GM18873 (cell line): ENCODE data around the gene MXD1.
A peak's percentile ranks its signal among the peaks of the same experiment; 100 is the strongest.
"Not testable (repeated sequence)": the region's sequence is repeated elsewhere in the genome, so short reads cannot be mapped to it uniquely, and the experiment has no call there.

Experiments
- ATAC-seq: cut with Tn5 transposase; IDR thresholded peaks from one replicate; pipeline ENCODE4 v1.9.1; 2021; ENCODE audit warnings: mild to moderate bottlenecking, moderate library complexity, moderate number of reproducible peaks; ENCODE audit not compliant: unreplicated experiment, low FRiP score

MXD1 gene, protein sequence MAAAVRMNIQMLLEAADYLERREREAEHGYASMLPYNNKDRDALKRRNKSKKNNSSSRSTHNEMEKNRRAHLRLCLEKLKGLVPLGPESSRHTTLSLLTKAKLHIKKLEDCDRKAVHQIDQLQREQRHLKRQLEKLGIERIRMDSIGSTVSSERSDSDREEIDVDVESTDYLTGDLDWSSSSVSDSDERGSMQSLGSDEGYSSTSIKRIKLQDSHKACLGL

DNA sequence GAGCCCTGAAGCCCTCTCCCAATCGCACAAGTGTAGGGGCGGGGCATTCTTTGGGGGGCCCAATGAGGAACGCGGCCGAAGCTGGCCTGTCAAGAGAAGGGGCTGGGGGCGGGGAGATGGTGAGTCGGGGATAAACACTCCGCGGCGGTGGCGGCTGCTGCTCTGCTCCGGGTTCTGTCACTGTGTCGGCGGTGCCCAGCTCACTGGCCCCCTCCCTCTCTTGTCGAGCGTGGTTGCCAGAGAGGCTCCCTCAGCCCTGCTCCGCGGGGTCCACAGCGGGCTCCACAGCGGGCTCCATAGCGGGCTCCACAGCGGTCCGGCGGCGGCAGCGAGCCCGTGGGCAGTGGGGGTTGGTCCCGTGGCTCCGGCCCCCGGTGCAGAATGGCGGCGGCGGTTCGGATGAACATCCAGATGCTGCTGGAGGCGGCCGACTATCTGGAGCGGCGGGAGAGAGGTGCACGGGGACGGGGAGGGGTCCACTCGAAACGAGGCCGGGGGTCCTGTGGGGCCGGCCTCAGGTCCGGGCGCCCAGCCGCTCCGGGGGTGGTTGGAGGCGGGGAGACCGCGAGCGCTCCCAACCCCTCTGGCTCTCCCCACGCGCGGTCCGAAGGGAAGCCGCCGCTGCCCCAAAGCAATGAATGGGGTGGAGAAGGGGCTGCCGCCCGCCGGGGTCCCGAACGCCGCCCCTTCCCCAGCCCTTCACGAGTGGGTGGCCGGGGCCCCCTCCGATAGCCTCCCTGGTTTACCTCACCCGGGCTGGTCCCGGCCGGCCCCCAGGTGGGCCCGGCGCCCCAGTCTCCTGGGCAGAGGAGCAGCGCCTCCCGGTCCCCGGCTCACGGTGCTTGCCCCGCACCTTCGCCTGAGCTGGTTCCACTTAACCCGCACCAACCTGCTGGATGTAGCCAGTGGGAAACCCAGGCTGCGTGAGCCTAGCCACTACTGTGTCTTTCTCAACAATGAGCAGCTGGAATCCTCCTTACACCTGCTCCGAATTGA, at the start of gene MXD1:
Gene MXD1 (plus strand): TSS at position 160 of the 996 bp plus-strand sequence. CDS start 222 bp downstream, at position 382.
- ATAC-seq = no peak

DNA sequence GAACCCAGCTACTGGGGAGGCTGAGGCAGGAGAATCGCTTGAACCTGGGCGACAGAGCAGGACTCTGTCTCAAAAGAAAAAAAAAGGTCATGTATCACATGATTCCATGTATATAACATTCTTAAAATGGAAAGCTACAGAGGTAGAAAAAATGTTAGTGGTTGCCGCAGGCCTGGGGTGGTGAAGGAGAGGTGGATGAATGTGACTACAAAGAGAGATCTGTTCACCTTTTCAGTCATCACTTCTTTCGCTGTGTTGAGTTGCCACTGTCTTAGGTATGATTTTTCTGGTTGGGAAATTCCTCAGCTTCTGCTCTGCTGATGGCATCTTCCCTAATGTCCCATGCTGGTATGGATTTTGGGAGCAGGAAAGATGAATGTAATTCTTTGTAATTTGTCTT, 26.5 kb upstream of the MXD1 start:
- ATAC-seq = no peak

DNA sequence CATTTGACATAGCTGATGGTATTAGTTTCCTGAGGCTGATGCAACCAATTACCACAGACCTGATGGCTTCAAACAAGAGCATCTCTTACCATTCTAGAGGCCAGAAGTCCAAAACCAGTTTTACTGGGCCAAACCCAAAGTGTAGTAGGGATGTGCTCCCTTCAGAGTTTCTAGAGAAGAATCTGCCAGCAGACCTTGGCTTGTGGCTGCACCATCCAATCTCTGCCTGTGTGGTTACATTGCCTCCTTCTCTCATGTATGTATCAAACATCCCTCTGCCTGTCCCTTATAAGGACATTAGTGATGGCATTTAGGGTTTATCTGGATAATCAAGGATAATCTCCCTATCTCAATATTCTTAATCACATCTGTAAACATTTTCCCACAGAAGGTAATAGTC, 25.6 kb upstream of the MXD1 start:
- ATAC-seq = no peak

DNA sequence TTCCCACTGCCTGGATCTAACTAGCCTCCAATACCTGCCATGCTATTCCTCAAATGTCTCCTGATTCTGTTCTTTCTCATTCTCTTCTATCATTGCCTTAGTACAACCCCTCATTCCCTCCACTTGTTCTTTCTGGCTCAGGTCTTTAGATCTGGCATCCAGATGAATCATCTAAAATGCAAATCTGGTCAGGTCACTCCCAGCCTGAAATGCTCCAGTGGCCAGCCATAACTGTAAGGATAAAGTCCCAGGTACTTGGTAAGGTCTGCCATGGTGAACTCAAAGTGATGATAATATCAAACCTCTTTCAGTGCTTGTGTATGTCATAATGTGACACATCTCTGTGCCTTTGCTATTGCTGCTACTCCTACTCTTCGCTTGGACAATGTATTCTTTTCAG, 24.0 kb upstream of the MXD1 start:
- ATAC-seq = no peak

DNA sequence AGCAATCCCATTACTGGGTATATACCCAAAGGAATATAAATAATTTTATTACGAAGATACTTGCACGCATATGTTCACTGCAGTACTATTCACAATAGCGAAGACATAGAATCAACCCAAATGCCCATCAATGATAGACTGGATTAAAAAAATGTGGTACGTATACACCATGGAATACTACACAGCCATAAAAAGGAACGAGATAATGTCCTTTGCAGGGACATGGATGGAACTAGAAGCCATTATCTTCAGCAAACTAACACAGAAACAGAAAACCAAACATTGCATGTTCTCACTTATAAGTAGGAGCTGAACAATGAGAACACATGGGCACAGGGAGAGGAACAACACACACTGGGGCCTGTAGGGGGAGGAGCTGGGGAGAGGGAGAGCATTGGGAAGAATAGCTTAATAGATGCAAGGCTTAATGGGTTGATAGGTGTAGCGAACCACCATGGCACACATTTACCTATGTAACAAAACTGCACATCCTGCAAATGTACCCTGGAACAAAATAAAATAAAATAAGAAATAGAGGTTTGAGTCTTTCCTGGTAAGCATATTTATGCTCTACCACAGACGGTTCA, 22.0 kb upstream of the MXD1 start:
- ATAC-seq = not testable (repeated sequence)

DNA sequence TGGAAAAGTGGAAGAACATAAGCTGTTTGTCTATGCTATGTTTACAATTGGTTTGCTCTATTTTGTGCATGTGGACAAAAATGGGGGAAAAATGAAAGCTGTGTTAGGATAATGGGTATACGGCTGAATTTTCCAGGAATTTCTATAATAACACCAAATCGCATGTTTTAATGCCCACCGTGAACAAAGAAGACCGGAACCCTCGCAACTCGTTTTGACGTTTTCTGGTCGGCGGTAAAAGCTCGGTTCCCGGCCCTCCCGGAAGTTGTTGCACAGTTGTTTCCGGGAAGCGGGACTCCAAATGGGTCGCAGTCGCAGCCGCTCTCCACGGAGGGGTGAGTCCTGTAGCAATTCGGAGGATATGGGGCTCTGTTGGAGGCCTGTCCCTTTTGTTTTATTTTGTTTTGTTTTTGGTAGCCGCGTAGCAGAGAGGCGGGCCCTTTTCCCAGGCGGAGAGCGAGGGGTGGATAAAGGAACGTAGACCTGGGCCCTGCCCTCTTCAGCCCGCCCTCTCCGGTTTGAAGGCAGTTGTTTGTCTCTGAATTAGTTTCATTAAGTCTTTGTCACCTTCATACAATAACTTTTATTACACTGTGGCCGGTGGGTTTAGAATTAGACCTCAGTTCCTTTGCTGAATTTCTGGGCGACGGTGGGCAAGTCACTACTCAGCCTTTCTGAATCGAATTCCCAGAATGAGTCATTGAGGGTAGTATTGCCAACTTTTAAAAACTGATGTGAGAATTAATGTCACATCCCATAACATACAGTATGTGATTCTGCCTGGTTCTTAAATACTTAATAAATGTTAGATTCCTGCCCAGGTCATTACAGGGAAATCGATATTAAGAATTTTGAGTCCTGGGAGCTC, 21.0 kb upstream of the MXD1 start, which contains the start of gene SNRNP27:
Gene SNRNP27 (plus strand): TSS at position 273 of the 868 bp plus-strand sequence. CDS start 29 bp downstream, at position 302.
- ATAC-seq = no peak

DNA sequence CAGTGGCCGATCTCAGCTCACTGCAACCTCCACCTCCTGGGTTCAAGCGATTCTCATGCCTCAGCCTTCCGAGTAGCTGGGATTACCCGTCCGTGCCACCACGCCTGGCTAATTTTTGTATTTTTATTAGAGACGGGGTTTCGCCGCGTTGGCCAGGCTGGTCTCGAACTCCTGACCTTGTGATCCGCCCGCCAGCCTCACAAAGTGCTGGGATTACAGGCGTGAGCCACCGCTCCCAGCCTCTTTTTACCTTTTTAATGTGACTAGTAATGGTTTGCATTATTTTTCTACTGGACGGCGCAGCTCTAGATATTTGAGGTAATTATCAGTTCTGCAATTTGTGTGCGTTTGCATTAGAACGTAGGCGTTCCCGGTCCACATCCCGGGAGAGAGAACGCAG, 20.2 kb upstream of the MXD1 start:
- ATAC-seq = not testable (repeated sequence)

DNA sequence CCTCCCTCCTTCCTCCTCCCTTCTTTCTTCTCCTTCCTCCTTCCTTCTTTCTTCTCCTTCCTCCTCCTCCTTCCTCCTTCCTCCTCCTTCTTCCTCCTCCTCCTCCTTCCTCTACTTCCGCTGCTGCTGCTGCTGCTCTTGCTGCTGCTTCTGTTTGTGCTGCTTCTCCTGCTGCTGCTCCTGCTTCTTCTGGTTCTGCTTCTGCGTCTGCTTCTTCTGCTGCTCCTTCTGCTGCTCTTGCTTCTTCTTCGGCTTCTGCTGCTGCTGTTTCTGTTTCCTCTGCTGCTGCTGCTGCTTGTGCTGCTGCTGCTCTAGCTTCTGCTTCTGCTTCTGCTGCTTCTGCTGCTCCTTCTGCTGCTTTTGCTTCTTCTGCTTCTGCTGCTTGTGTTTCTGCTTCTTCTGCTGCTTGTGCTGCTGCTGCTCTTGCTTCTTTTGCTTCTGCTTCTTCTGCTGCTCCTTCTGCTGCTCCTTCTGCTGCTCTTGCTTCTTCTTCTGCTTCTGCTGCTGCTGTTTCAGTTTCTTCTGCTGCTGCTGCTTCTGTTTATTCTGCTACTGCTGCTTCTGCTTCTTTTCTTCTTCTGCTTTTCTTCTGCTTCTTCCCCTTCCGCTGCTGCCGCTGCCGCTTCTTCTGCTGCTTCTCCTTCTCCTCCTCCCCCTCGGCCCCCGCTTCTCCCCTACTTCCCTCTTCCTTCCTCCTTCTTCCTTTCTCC, 12.5 kb upstream of the MXD1 start:
- ATAC-seq = no peak

DNA sequence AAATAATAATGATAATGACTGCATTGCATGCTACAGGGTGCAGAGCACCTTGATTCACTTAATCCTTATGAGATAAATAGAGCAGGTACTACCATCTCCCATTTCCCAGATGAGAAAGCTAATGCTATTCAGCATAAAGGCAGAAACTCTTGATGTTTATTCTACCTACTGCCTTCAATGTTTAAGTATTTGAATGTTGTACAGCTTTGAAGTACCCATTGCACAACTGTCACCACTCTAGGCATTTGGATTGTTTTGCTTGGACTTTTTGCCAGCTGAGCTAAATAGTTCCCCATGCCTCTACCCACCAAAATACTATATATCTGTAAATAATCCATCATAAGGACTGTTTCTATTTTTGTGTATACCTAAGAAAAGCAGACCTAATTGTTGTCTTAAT, 7.7 kb upstream of the MXD1 start:
- no peak for ATAC-seq

DNA sequence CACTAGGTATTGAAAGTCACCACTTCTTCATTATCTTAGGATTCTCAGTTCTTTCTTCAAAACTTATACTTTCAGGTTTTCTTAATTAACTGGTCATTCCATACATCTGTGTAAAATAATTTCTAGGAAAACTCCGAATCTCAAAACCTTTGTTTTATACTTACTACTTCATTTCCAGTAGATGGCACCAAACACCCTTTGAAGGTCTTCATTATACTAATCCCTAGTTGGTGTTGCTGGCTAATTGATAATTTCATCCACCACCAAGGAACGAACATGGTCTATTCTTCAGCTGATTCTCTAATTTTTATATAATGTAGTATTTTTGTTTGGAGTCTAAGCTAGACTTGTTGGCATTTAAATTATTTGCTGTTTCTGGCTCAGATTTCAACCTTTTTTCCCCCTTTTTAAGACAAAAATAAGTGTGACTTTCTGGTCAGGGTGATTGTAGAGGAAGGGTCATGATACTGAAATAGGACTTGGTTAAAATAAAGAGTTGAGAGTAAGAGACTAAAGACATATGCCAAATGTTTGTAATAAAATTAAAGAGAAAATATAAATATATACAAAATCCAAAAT, 2.8 kb upstream of the MXD1 start:
- no peak for ATAC-seq

DNA sequence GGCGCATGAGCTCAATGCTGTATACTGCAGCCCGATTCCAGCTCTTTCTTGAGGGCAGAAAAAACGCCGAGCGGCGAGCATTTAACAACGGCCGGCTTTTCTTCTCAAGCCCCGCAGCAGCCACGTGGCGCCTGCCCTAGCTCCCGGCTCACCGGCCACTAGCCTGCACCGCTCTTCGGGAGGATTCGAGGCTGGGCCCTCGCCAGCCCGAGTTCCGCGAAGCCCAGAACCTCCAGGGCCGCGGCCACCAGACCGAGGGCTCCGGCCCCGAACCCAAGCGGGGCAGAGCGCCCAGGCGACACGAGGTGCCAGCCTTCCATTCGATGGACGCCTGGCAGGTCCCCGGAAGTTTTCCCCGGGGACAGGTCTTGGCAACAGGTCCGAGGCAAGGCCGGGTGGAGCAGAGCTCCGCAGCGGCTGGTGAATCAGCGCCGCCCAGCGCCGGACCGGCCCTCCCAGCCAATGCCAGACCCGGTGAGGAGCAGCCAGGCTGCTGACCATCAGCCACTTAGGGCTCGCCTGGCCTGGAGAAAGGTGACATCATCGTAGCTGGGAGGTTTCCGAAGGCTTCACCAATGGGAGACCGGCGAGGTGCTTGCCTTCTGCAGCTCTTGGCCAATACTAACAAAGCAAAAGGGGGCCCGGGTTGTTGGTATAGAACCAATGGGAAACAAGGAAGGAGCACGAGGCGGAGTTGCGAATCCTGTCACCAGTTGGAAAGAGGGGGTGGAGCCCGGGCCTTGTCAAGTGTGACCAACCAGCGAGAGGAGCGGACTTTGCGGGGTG, 552 bp upstream of the MXD1 start:
- ATAC-seq = peak; percentile 92

DNA sequence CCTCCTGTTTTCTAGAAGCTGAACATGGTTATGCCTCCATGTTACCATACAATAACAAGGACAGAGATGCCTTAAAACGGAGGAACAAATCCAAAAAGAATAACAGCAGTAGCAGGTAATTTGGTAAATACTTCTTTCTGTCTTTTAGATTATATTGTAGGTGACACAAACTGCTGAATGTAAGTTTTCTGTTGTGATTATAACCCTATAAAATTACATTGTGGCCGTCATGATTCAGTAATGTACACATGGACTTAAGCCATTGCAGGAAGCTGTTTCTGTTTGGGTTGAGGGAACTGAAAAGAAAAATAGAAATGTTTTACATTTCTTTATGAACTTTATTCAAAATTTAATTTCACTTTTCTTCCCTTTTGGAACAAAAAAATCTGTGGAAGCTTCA, 1.2 kb downstream of the MXD1 start:
- no peak for ATAC-seq

DNA sequence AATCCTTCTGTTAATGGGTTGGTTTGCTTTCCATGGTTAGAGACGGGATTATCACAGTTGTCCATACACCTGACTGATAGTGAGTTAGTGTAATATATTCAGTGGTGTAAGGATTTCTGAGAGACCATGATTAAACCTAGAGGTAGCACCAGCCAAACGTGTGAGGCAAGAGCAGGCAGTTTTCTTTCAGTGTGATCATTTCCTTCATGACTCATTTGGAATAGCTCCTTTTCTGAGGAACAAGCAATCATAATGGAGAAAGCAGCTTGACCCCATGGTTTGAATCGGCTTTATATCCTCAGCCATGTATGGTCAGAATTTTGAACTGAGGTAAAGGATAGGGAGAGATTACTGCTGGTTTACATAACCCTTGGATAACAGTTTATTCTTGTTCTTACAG, 2.9 kb downstream of the MXD1 start:
- no peak for ATAC-seq

DNA sequence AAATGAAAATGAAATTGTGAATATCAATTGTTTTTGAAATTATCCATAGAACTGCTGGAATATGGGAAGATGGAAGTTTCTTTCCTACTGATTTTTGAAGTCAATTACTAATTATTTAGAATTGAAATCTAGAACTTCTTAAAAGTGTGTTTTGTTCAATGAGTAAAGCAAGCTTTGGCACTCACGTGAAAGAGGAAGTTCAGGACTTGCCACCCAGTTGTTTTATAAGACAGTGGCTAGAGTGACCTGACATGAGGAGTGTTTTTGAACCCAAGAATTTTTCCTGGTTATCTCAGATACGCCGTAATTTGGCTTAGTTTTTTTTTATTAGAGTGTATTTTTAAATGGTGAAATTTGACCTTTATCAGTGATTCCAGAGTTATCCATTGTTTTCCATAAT, 3.5 kb downstream of the MXD1 start:
- no peak for ATAC-seq

DNA sequence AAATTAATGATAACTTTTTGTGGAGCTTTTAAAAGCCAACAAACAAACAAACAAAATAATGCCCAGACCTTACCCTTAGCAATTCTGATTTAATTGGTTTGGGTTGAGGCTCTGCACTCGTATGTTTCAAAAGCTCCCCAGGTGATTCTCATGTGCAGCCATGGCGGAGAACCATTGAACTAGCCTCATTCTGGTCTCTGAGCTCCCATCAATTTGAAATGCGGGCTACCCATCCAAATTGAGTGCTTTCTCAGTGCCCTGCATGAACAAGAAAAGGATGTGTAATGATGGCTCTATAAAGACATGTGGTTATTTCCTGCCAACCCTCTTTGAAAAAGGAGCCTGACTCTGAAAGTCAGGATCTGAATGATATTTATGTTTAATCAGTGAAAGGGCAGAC, 8.2 kb downstream of the MXD1 start:
- ATAC-seq = no peak

DNA sequence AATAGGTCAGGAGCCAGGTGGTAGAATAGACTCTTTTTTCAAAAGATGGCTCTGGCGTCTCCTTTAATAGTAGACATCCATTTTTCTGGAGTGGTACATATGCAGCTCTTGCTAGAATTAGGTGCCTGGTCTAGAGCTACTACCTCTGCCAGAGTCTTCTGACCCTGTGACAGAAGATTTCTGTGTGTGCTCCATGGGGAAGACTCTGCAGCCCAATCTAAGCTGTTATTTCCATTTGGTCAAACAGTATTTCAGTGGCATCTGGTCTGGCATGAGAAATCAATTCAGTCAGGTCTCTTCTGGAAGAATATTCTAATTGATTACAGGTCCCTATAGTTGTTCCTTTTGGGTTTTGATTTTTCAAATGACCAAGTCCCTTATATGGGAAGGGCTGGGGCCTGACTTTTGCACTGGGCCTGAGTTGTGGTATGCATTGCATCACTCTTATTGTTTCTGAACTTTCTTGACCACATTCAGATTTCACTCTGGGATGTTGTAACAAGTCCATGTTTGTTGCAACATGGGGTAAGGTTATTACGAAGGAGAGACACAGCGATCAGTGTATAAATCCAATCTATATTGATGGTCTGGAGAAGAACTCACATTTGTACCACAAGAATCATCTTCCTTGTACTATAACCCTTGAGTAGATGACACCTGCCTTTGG, 12.1 kb downstream of the MXD1 start:
- no peak for ATAC-seq

DNA sequence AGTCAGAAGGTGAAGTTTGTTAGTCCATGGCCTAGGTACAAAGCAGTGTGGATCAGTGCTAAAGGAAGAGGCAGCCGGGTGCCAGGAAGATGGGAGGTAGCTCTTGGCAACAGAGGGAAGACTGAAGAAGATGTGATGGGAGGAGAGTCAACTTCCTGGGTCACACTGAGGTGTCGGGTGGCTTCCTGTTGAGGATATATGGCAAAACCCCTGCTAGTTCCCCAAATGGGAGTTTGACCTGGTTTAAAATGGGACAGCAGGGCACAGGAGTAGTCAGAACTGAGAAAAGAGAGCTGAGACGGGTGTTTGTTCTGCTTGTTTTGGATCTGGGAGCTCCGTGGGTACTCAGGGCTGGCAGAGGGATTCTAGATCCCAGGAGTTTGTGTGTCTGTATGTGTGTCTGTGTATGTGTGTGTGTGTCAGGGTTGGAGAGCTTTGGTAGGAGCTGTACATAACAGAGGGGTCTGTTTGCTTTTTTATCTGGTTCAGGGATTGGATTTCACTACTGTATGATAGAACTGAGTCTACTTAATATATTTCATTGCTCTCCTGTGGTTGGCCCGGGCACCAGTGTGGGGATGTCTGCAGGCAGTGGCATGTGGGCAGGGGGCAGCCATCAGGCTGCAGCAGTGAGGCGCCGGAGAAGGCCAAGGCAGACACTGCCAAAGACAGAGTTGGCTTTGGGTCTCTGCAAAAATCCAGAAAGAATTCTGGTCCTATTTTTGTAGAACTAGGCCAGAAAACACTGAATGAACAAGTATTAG, 17.1 kb downstream of the MXD1 start:
- ATAC-seq = no peak
